GM18498 (cell line): ENCODE data around the gene CALCR.
"Not testable (repeated sequence)": the region's sequence is repeated elsewhere in the genome, so short reads cannot be mapped to it uniquely, and the experiment has no call there.

Source experiments
- ATAC-seq: cut with Tn5 transposase; IDR thresholded peaks from one replicate; pipeline ENCODE4 v1.9.1; 2021; ENCODE audit warnings: mild to moderate bottlenecking, moderate library complexity; ENCODE audit not compliant: unreplicated experiment

The CALCR gene

GRCh38 chr7:93574646-93575554 is at the start of gene CALCR:
TSS of gene CALCR (minus strand) at chr7:93574724. CDS start at chr7:93486981, 87,743 bp downstream.
- no peak for ATAC-seq

GRCh38 chr7:93623816-93624215 is 49.3 kb upstream of the CALCR start:
- no peak for ATAC-seq

- peak; percentile 47 for ATAC-seq
Measured at GRCh38 chr7:93622036-93623033, 47.8 kb upstream of the CALCR start.

GRCh38 chr7:93620864-93621263 is 46.3 kb upstream of the CALCR start:
- ATAC-seq, result no peak

GRCh38 chr7:93620057-93620456 is 45.5 kb upstream of the CALCR start:
- no peak for ATAC-seq

GRCh38 chr7:93601363-93601762 is 26.8 kb upstream of the CALCR start:
- no peak for ATAC-seq

- no peak for ATAC-seq
Measured at GRCh38 chr7:93594250-93594649, 19.7 kb upstream of the CALCR start.

- no peak for ATAC-seq
Measured at GRCh38 chr7:93592588-93593266, 18.2 kb upstream of the CALCR start.

GRCh38 chr7:93591224-93592050 is 16.9 kb upstream of the CALCR start:
- not testable (repeated sequence) for ATAC-seq

- ATAC-seq, result not testable (repeated sequence)
Measured at GRCh38 chr7:93586479-93586865, 11.9 kb upstream of the CALCR start.

GRCh38 chr7:93585694-93586478 is 11.4 kb upstream of the CALCR start:
- ATAC-seq, result not testable (repeated sequence)

GRCh38 chr7:93579431-93579830 is 4.9 kb upstream of the CALCR start:
- ATAC-seq, result no peak

GRCh38 chr7:93578762-93579161 is 4.2 kb upstream of the CALCR start:
- no peak for ATAC-seq

GRCh38 chr7:93575555-93576399 is 1.3 kb upstream of the CALCR start:
- no peak for ATAC-seq

GRCh38 chr7:93574269-93574645 is 267 bp downstream of the CALCR start:
- no peak for ATAC-seq

GRCh38 chr7:93569189-93569588 is 5.3 kb downstream of the CALCR start:
- ATAC-seq, result no peak

- ATAC-seq, result no peak
Measured at GRCh38 chr7:93566876-93567275, 7.6 kb downstream of the CALCR start.

GRCh38 chr7:93563584-93563983 is 10.9 kb downstream of the CALCR start:
- ATAC-seq, result no peak
